HUES48 (cell line): ENCODE results near the gene CDKN1C.
A peak's percentile ranks its signal among the peaks of the same experiment; 100 is the strongest.
"Not testable (repeated sequence)": the region's sequence is repeated elsewhere in the genome, so short reads cannot be mapped to it uniquely, and the experiment has no call there.

ENCODE experiments used
- H3K27ac ChIP-seq: one replicate; pipeline ENCODE4 v1.7.0; 2013; ENCODE audit warnings: low read depth, low read length, inconsistent platforms
- H3K27me3 ChIP-seq: 2 replicates; pipeline ENCODE4 v1.6.1; 2013; ENCODE audit warnings: mild to moderate bottlenecking, low read length; ENCODE audit not compliant: control insufficient read depth, insufficient read depth
- H3K36me3 ChIP-seq: 2 replicates; pipeline ENCODE4 v1.6.1; 2013; ENCODE audit warnings: low read length; ENCODE audit not compliant: control insufficient read depth, insufficient read depth
- H3K4me1 ChIP-seq: 2 replicates; pipeline ENCODE4 v1.6.1; 2013; ENCODE audit warnings: mild to moderate bottlenecking, low read length; ENCODE audit not compliant: control insufficient read depth, insufficient read depth
- H3K4me3 ChIP-seq: 2 replicates; pipeline ENCODE4 v1.5.1; 2013; ENCODE audit warnings: mild to moderate bottlenecking, low read depth, low read length
- H3K9ac ChIP-seq: 2 replicates; pipeline ENCODE4 v1.6.1; 2013; ENCODE audit warnings: mild to moderate bottlenecking, low read depth, low read length, moderate library complexity
- H3K9me3 ChIP-seq: 2 replicates; pipeline ENCODE4 v1.6.1; 2013; ENCODE audit warnings: low read length; ENCODE audit not compliant: control insufficient read depth, insufficient read depth

CDKN1C gene

GRCh38 chr11:2913776-2914175, 28.2 kb upstream of the CDKN1C start:
- 0 out of 2 replicates have a peak, but pooled peaks cover 2% of the 10 kb centered on the region for H3K27me3 ChIP-seq
- H3K27ac ChIP-seq: no peak overlapping the region
- H3K36me3 ChIP-seq: no peaks in the 10 kb centered on the region
- H3K4me3 ChIP-seq: no peak overlapping the region
- no peaks in the 10 kb centered on the region for H3K9me3 ChIP-seq
- H3K4me1 ChIP-seq: 0 out of 2 replicates have a peak, but pooled peaks cover 10% of the 10 kb centered on the region
- H3K9ac ChIP-seq: no peak overlapping the region

DNA sequence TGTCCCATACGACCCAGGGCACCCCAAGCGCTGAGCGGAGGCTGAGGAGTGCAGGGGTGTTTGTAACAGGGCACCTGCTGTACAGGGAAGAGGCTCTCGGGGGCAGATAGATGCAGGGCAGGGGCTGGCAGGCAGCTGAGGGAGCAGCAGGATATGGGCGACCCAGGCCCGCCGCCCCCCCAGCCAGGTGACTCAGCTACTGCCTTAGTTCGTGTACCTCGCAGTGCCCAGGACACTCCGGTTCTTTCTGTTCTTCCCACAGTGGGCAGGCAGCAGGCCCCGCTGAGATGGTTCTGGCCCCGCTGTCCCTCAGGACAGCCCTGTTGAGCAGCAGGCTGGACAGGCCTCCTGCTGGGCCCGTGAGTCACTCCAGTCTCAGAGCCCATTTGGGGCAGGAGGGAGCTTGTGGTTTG, 27.4 kb upstream of the CDKN1C start:
- Histone ChIP-seq H3K4me1 (0 out of 2 replicates have a peak, but pooled peaks cover 10% of the 10 kb centered on the region), H3K4me3 (no peak overlapping the region), H3K36me3 (no peaks in the 10 kb centered on the region), H3K9ac (no peak overlapping the region), H3K27me3 (0 out of 2 replicates have a peak, but pooled peaks cover 2% of the 10 kb centered on the region), H3K27ac (peak overlapping the region; percentile 51), H3K9me3 (no peaks in the 10 kb centered on the region)

- Histone ChIP-seq H3K36me3 (no peaks in the 10 kb centered on the region), H3K27me3 (0 out of 2 replicates have a peak, but pooled peaks cover 2% of the 10 kb centered on the region), H3K4me3 (no peak overlapping the region), H3K9ac (no peak overlapping the region), H3K9me3 (no peaks in the 10 kb centered on the region), H3K27ac (peak overlapping the region; percentile 51), H3K4me1 (0 out of 2 replicates have a peak, but pooled peaks cover 10% of the 10 kb centered on the region)
These were observed 26.9 kb upstream of the CDKN1C start for GRCh38 chr11:2912498-2912897.

GRCh38 chr11:2911785-2912391, 26.3 kb upstream of the CDKN1C start:
- 0 out of 2 replicates have a peak, but pooled peaks cover 10% of the 10 kb centered on the region for H3K4me1 ChIP-seq
- no peak overlapping the region for H3K27ac ChIP-seq
- no peak overlapping the region for H3K9ac ChIP-seq

GRCh38 chr11:2911088-2911784, 25.7 kb upstream of the CDKN1C start:
- H3K9ac ChIP-seq: no peak overlapping the region
- H3K27ac ChIP-seq: no peak overlapping the region
- no peaks in the 10 kb centered on the region for H3K36me3 ChIP-seq
- no peaks in the 10 kb centered on the region for H3K9me3 ChIP-seq
- H3K27me3 ChIP-seq: 0 out of 2 replicates have a peak, but pooled peaks cover 2% of the 10 kb centered on the region
- H3K4me3 ChIP-seq: no peak overlapping the region
- H3K4me1 ChIP-seq: 0 out of 2 replicates have a peak, but pooled peaks cover 10% of the 10 kb centered on the region

More at GRCh38 chr11:2911785-2912391, 26.3 kb upstream of the CDKN1C start:
- H3K27me3 ChIP-seq: 0 out of 2 replicates have a peak, but pooled peaks cover 2% of the 10 kb centered on the region
- no peaks in the 10 kb centered on the region for H3K36me3 ChIP-seq
- H3K4me3 ChIP-seq: no peak overlapping the region
- H3K9me3 ChIP-seq: no peaks in the 10 kb centered on the region

DNA sequence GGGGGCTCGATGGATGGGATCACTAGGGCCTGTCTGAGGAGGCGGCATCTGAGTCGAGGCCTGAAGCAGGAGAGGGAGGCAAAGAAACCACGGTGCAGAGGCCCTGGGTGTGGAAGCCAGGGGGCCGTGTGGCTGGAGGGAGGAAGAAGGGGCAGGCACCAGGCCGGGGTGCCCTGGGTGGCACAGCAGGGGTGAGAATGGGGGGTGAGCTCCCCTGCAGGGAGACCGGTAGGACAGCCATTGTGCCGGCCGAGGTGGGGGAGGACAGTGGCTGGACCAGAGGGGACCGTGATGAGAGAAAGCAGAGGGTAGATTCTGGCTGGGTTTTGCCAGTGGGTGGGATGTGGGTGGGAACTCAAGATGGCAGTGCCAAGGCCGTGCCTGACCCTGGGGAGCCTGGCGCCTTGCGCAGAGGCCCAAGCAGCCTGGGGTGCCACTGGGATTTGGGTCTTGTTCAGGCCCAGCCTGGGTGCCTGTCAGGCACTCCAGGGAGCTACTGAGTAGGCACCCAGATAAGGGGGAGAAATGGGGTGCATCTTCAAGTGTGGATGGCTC, 24.9 kb upstream of the CDKN1C start:
- Histone ChIP-seq H3K4me3 (no peak overlapping the region), H3K27me3 (no peaks in the 10 kb centered on the region), H3K4me1 (0 out of 2 replicates have a peak, but pooled peaks cover 10% of the 10 kb centered on the region), H3K36me3 (no peaks in the 10 kb centered on the region), H3K9me3 (no peaks in the 10 kb centered on the region), H3K27ac (no peak overlapping the region), H3K9ac (no peak overlapping the region)

DNA sequence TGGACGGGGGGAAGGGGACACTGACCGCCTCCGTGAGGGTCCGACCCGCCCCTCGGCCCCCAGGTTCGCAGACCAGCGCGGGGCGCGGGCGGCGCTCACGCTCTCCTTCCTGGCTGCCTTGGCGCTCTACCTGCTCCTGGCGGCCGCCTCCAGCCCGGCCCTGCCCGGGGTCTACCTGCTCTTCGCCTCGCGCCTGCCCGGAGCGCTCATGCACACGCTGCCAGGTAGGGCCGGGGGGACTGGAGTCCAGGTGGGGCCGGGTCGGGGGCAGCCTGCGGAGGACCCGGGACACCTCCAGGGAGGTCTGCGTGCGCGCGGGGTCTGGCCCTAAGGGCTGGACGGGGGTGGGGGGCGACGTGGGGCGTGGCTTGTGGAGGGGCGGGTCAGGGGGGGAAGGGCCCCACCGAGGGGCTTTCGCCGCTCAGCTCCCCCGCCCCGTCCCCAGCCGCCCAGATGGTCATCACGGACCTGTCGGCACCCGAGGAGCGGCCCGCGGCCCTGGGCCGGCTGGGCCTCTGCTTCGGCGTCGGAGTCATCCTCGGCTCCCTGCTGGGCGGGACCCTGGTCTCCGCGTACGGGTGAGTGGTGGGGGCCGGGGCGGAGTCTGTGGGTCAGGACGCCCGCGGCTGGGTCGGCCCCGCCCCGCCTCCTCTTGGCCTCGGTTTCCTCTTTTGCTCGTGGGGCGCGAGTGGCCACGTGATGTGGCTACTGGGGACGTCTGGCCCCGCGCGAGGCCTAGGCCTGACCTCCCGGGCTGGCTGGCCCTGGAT, 23.7 kb upstream of the CDKN1C start:
- no peaks in the 10 kb centered on the region for H3K36me3 ChIP-seq
- H3K4me3 ChIP-seq: no peak overlapping the region
- 0 out of 2 replicates have a peak, but pooled peaks cover 10% of the 10 kb centered on the region for H3K4me1 ChIP-seq
- no peak overlapping the region for H3K27ac ChIP-seq
- no peaks in the 10 kb centered on the region for H3K9me3 ChIP-seq
- no peaks in the 10 kb centered on the region for H3K27me3 ChIP-seq
- no peak overlapping the region for H3K9ac ChIP-seq

GRCh38 chr11:2908130-2908529, 22.6 kb upstream of the CDKN1C start:
- Histone ChIP-seq H3K27me3 (no peaks in the 10 kb centered on the region), H3K27ac (no peak overlapping the region), H3K36me3 (no peaks in the 10 kb centered on the region), H3K4me3 (no peak overlapping the region), H3K9me3 (no peaks in the 10 kb centered on the region), H3K4me1 (peaks cover 10% of the 10 kb centered on the region), H3K9ac (no peak overlapping the region)

GRCh38 chr11:2905299-2905698, 19.7 kb upstream of the CDKN1C start:
- H3K9ac ChIP-seq, H3K9me3 ChIP-seq, H3K27ac ChIP-seq, H3K36me3 ChIP-seq, H3K4me3 ChIP-seq, H3K27me3 ChIP-seq: not testable (repeated sequence)
- H3K4me1 ChIP-seq: peaks cover 13% of the 10 kb centered on the region

DNA sequence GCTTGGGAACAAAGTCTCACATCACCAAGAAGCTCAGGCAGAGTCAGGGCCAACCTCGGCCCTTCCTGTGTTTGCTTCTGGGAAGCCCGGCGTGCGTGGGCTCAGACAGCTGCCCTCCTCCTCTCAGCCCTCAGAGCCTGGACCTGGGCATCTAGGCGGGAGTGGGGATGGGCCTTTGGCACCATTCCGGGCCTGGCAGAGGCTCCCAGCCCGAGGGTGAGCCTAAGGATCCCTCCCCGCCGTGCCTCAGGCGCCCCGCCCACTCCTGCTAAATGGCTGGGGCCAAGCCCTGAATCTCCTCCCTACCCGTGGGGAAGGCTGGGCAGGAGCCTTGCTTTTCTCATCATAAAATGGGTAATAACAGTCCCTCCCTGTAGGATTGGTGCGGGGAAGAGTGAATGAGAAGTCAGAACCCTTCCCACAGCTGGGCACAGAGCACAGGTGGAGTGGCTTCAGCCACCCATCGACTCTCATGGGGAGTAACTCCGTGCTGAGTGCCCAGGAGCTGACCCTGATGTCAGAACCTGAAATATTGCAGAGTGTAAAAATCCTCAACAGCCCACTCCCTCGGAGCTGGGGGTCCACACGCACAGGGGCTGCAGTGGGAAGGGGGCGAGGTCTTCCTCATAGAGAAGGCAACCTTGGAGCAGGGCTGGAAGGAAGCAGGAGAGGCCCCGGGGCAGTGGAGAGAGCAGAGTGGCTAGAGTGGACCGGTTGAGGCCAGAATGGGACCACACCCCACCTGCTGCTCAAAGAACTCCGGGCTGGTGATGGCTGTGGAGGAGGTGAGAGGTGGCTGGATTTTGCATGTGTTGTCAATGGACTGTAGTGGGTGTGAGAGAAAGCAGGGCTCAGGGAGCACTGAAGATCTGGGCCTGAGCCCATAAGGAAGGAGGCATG, 18.8 kb upstream of the CDKN1C start:
- Histone ChIP-seq H3K9ac (no peak overlapping the region), H3K27me3 (peaks cover 13% of the 10 kb centered on the region), H3K4me3 (no peak overlapping the region), H3K36me3 (no peaks in the 10 kb centered on the region), H3K27ac (no peak overlapping the region), H3K4me1 (peaks cover 13% of the 10 kb centered on the region), H3K9me3 (no peaks in the 10 kb centered on the region)
